HG03460 (cell line): Measurements from ENCODE around the gene RGS4.
"Not testable (repeated sequence)": the region's sequence is repeated elsewhere in the genome, so short reads cannot be mapped to it uniquely, and the experiment has no call there.

ENCODE experiments used
- ATAC-seq: cut with Tn5 transposase; IDR thresholded peaks from one replicate; pipeline ENCODE4 v1.9.1; 2021; ENCODE audit not compliant: unreplicated experiment

RGS4 gene

DNA sequence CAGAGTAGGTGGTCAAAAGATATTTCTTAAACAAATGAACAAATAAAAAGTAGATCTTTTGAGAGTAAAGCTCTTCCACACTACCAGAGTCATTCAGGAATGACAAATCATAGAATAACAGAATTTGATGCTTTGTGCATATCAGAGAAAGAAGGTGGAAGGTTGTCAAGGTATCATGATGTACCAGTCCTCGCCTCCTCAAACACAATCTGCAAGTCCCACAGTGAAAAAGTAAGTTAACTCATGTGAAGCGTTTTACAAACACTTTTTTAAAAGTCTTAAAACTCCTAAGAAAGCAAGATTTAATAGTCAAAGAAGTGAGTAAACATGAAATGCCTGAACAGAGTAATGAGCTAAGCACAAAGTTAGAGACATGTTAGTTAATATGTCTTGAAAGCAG is 2.5 kb upstream of the RGS4 start:
- ATAC-seq: no peak

DNA sequence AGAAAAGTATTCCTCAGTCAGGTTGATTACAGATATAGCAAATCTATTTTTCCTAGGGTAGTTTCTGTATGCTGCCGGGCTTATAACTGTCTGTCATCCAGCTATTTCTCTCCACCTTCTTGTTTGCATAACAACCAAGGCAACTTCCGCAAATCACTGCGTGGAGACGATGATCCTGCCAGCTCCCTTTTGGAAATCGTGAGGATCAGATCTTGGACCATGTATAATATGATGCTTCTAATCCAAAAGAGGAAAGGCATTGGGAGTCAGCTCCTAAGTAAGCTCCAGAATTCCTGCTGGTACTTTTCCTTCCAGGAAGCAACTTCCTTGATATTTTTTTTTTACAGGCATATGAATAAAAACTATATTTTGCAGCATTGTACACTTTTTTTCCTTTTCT is 445 bp upstream of the RGS4 start:
- no peak for ATAC-seq

DNA sequence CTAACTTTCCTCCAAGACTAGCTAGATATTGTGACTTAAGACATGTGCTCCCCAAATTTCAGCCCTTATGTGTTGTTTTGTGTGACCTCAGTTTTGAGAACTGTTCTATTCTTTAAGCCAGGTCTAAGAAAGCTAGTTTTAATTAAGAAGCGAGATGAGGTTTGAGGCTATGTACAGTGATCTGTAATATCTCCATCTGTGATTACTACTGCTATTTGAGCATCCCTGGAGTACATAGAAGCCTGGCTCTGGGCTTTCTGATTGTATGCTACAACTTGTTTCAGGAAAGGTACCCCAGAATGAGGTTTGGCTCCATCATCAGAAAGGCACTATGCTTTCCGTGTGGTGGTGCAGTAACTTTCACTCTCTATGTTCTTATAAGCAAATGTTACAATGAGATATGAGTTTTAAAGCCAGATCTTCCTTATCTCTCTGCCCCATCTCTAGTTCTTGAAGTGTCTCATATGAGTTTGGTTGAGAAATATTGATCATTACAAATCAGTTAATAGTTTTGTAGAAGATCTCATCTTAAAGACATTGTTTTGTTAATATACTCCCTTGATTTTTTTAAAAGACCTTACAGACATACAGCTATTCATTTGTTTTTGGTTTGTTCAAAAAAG is 605 bp downstream of the RGS4 start:
- ATAC-seq: no peak

DNA sequence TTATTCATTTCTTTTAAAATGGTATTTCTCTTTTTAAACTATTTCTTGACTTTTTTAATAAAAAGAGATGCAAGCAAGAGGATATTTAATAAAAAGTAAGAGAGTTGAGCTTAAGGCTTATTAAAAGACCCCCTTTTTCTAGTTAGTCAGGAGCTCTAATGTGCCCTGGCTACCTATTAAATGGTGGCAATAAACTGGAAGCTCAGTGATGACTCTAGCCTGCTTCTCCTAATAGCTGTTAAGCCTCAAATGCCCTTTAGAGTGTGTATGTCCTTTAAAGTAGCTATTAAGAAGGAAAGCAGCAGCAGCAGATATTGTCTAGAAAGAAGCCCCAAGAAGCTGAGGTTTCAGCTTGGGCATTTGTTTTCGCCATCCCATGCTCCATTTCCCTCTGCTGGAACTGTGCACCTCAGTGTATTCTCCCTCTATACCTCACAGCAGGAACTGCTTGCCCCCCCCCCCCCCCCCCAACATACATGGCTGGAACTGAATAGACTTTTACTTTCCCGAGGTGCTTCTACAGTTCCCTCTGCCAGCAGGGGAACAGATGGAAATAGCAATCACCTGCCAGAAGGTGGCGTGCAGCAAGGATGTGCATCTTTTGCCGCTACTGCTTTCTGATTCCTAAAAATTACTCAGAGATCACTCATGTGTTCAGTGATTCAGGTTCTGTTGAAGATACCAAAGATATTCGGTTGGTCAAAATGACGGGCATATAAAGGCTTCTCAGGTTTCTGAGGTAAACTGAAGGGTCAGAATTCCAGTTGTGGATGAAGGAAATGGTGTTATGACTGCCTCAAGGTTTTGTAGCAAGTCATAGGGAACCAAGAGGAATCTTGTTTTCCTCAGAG is 2.5 kb downstream of the RGS4 start:
- no peak for ATAC-seq

DNA sequence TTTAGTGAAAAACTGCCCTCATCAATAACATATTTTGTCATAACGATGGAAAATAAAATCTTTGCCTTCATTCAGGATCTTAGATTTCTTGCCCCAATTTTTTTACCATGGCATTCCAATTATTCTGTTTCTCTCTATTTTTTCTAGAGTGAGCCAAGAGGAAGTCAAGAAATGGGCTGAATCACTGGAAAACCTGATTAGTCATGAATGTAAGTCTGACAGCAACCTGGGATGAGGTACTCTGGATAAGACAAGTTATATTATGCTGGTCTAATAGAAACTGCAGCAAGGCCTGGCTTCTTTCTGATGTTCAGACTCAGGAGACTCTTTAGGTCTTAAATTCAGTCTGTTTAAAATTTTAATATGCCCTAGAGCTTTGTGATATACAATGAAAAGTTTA is 3.5 kb downstream of the RGS4 start:
- ATAC-seq: no peak

DNA sequence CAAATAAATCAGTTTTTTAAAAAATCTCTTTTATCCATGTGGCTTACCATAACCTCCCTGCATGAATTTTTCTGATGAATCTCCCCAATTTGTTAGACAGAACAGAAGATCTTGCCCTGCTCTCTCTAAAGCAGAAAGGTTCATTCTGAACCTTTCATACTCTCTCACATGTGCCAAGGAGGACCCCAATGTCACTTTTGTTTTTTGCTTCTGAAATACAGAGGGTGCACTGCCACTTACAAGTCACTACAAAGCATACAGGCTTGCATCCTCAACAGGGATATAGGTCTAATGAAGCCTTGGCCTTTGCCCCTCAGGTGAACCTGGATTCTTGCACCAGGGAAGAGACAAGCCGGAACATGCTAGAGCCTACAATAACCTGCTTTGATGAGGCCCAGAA is 4.8 kb downstream of the RGS4 start:
- ATAC-seq: no peak

DNA sequence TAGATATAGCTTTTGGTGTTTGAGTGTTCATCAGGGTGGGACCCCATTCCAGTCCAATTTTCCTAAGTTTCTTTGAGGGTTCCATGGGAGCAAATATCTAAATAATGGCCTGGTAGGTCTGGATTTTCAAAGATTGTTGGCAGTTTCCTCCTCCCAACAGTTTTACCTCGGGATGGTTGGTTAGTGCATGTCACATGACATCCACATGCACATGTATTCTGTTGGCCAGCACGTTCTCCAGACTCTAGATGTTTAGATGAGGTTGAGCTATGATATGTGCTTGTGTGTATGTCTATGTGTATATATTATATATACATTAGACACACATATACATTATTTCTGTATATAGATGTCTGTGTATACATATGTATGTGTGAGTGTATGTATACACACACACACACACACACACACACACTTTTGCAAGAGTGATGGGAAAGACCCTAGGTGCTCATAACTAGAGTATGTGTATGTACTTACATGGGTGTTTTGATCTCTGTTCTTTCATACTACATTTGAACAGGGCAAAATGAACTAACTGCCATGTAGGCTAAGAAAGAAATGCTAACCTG is 5.6 kb downstream of the RGS4 start:
- ATAC-seq: no peak

DNA sequence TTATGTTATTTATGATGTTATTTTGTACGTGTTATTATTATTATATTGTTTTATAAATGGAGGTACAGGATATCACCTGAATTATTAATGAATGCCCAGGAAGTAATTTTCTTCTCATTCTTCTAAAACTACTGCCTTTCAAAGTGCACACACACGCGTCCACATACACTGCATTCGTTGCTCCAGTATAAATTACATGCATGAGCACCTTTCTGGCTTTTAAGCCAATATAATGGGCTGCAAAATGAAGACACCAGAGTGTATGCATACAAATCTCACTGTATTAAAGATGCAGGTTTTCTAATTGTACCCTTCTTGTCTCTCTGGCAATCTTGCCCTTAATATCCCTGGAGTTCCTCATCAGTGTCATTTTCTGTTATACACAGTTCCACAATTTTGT is 6.9 kb downstream of the RGS4 start:
- ATAC-seq: no peak

DNA sequence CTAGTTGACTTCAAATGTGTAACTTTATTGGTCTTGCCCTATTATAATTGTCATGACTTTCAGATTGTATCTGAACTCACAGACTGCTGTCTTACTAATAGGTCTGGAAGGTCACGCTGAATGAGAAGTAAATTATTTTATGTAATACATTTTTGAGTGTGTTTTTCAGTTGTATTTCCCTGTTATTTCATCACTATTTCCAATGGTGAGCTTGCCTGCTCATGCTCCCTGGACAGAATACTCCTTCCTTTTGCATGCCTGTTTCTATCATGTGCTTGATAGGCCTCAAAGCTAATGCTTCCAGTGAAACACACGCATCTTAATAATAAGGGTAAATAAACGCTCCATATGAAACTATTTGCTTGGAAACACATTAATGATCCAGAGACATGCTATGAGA is 7.3 kb downstream of the RGS4 start:
- no peak for ATAC-seq

DNA sequence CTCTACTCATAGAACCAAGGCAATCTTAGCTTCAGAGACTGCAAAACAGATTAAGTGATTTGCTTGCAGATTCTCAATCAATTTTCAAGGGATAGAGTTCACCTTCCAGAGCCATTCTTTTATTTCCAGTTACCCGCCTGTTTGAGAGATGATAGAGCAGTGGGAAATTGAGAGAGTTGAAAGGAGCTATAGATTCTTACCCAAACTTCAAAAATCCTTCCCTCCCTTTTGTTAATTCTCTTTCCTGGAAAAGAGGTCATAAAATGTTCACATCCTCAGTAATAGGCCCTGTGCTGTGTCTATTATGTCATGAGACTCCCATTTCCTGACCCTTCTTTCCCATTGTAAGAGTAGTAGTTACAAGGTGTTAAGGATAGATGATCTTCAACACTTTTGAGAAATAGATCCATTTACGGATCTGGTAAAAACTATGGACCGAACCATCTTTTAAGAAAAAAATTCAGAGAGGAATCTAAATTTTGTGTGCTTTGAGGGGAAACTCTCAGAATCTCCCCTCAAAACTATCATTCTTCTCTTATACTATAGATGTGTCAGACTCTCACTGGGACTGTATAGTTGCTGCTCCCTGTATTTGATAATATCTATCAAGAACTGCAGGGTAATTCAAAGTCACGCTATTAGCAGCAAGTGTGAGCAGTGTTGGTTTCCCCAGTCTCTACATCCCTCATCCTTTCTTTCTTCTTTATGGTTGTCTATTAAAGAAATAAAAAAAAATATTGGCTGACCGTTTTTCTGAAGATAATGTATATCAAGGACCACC is 8.0 kb downstream of the RGS4 start:
- no peak for ATAC-seq

DNA sequence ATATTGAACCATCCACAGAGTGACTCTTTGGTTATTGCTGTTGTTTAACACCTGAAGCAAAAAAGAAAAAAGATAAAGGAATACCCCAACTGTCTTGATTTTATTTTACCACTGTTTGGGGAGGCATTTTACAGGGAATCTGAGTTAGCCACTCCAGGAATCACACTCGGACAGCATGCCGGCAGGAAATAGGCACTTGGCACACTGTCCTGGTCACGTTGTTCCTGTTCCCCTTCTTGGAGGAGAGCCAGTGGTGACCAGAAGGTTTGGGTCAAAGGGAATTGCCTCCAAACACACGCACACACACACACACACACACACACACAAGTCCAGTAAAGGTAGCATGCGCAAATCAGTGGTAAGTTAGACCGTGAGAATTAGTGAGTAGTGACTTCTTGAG is 13.8 kb downstream of the RGS4 start:
- no peak for ATAC-seq

DNA sequence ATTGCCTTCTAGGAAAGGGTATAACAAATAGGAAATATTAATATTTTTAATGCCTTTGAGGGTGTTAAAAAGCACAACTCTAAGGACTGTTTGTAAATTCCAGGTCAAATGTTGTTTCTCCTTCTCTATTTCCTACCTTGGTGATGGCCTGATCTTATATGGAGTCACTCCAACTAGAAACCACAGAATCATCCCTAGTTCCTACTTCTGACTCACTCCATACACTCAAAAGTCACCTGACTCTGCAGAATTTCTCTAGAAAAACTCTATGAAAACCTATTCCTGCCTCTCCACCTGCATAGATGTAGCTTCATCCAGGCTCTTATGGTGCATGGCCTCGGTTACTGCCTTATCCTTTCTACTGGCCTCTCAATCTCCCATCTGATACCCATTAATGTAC is 14.5 kb downstream of the RGS4 start:
- ATAC-seq: no peak

DNA sequence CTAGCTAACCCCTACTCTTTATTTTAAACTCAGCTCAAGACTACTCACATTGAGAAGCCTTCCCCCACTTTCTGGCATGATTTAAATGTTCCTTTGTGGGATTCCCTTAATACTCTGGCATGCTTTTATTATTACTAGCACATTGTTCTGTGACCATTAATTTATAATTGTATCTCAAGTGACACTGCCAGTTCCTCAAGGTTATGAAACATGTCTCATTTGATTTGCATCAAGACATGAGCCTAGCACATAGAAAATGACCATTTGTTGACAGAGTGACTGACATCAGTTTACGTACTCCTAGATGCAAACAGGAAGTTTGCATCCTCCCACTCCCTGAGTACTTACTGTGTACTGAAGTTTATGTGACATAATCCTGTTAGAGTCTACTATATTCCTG is 15.2 kb downstream of the RGS4 start:
- ATAC-seq: no peak

DNA sequence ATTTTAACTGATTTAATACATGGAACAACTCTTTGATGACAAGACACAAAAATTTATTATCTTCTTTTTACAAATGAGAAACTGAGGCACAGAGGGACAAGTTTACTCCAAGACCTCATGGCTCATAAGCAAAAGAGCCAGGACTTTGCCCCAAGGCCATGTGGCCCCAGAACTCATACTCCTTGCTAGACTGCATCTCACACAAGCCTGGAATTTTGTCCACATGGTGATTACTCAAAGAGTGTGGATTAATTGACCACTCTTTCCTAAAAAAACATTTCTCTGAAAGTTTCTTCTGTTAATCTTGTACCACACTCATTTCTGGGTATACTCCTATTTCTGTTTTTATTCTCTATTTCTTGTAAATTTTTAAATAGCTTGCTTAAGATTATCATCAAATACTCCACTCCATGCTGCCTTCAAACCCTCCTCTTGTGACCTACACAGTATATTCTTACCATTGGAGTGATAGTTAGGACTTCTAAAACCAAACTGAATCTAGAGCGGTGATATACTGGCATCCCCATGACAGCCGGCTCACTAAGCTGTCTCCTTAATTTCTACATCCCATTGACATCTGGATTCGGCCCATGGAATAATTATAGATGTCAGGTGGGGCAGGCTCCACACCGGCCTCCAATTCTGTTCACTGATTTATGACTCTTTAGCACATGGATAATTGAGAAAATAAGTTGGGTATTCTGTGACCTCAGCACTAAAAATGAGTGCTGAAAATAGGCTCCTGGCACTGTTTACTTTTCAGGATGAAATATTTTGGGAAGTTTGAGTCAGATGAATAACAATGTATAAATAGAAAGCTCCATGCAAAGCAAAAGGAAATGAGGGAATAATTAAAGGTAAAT is 16.1 kb downstream of the RGS4 start:
- no peak for ATAC-seq

DNA sequence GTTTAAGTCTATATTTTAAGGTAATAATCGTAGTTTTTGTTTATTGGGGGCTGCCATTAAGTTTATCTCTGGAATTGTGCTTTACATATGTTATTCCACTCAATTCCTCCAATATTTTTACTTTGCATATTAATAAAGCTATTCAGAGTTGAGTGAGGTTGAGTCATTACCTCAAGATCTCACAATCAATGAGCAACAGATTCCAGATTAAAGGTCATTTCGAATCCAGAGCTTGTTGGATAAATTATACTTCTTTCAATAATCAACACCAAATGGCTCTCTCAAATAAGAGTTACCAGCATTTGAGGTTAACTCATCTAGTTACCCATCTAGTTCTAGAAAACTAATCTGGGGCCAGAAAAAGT is 16.7 kb downstream of the RGS4 start:
- ATAC-seq: no peak

DNA sequence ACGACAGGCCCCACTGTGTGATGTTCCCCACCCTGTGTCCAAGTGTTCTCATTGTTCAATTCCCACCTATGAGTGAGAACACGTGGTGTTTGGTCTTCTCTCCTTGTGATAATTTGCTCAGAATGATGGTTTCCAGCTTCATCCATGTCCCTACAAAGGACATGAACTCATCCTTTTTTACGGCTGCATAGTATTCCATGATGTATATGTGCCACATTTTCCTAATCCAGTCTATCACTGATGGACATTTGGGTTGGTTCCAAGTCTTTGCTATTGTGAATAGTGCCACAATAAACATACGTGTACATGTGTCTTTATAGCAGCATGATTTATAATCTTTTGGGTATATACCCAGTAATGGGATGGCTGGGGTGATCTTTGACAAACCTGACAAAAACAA is 20.0 kb downstream of the RGS4 start:
- not testable (repeated sequence) for ATAC-seq

DNA sequence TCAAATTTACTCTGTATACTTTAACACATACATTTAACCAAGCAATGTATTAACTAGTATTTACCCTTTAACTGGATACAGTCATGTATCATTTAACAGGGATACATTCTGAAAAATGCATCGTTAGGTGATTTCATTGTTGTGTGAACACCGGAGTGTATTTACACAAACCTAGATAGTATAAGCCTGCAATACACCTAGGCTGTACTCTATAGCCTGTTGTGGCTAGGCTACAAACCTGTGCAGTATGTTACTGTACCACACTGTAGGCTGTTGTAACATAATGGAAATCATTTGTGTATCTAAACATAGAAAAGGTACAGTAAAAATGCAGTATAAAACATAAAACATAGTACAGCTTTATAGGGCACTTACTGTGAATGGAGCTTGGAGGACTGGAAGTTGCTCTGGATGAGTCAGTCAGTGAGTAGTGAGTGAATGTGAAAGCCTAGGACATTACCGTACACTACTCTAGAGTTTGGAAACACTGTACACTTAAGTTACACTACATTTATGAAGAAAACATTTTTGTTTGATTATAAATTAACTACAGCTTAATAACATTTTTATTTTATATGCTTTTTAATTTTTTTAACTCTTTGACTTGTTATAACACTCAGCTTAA is 21.3 kb downstream of the RGS4 start:
- ATAC-seq: no peak

DNA sequence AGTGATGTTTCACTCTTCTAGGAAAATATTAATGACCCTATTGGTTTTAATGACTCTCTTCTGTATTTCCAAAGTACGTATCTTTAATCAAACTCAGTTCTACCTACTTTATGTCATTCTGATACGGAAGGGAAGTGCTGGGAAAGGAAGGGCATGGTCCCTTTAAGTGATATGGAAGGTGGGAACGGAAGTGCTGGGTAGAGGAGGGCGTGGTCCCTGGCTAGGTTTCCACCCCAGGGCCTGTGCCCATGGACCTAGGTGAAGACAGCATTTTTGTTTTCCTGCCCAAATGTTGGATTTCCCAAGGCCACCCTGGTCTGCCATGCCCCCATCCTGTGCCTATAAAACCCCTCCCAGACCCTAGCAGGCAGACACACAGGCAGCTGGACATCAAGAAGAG is 24.0 kb downstream of the RGS4 start:
- ATAC-seq: no peak

DNA sequence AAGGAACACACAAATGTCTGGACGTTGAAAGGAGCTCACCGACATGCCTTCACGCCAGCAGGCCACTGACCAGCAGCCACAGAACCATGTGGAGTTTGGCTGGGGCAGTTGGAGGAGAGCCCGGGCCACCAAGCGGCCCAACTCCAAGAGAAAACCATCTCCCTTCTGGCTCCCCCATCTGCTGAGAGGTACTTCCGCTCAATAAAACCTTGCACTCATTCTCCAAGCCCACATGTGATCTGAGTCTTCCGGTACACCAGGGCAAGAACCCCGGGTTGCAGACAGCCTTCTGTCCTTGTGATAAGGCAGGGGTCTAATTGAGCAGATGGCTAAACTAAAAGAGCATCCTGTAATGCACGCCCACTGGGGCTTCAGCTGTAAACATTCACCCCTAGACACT is 24.4 kb downstream of the RGS4 start:
- no peak for ATAC-seq

DNA sequence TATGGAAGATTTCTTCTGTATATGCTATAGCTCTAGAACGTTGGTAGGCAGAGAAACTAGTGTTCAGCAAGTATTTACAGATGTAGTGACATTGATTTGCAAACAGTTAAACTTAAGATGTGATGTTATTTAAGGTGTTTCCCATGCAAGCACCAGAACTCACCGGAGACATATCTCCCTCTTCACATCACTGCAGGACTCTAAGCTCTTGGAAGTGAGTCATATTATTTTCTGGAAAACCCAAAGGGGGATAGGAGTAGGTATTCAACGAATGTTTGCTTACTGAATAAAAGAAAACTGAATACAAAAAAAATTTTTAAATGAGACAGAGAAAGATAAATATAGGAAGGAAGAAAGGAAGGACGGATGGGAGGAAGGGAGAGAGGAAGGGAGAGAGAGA is 25.0 kb downstream of the RGS4 start:
- ATAC-seq: no peak
